GM12878 (cell line): ENCODE data around the gene LRRC73. TPM values are rescaled to one million over a fixed set of nuclear protein-coding genes. Genes with fewer than 3 reads are reported as not detected.

Experiments
- ATAC-seq: fragments of 200-7000 bp; cut with Tn5 transposase; 3 replicates; pipeline ENCODE4 v1.9.1; 2020; ENCODE audit warnings: mild to moderate bottlenecking, moderate library complexity
- BruUV-seq: library from RNA; stranded (reverse); fragments of 400-500 nt; replicated peaks from 2 replicates; lab custom pipeline; 2021; lab: Mats Ljungman, UMichigan
- CTCF ChIA-PET: fragments of 300-600 bp; sonication (Branson Sonifier 250); formaldehyde crosslinking; extraction: SDS; loops from one replicate; lab custom pipeline; 2021; ENCODE audit warnings: inconsistent platforms; lab: Yijun Ruan, JAX
- POLR2A ChIA-PET: fragments of 350-600 bp; formaldehyde crosslinking; extraction: SDS; loops from one replicate; lab custom pipeline; 2021; ENCODE audit warnings: inconsistent platforms; lab: Charles Lee
- RAD21 ChIA-PET: fragments of 300-600 bp; sonication (Branson Sonifier 250); formaldehyde crosslinking; loops from one replicate; lab custom pipeline; 2023; ENCODE audit warnings: antibody characterized with exemption; ENCODE audit not compliant: unreplicated experiment; lab: Charles Lee
- SMC1A ChIA-PET: fragments of 300-600 bp; sonication (Branson Sonifier 250); formaldehyde crosslinking; loops from one replicate; lab custom pipeline; 2023; ENCODE audit not compliant: unreplicated experiment, uncharacterized antibody; lab: Charles Lee
- DNase-seq: peaks from one replicate; pipeline ENCODE4 v3.0.0-alpha.2; 2011; ENCODE audit warnings: low read depth, low spot score
- FAIRE-seq: peaks from 3 replicates; lab custom pipeline; 2011; peaks lifted over from hg19 to GRCh38; lab: Jason Lieb, UNC
- H2AFZ ChIP-seq: 2 replicates; pipeline ENCODE4 v1.6.0; 2011; ENCODE audit warnings: low read depth, low read length, control low read depth; ENCODE audit not compliant: control insufficient read depth
- H3K27ac ChIP-seq: 2 replicates; pipeline ENCODE4 v1.5.1; 2011; ENCODE audit warnings: control low read depth; ENCODE audit not compliant: control insufficient read depth, insufficient read depth
- H3K27me3 ChIP-seq, 2 experiments: replicated peaks in 1 of 2; 2 replicates each; pipeline versions ENCODE4 v1.6.0 to v1.6.1; 2011; ENCODE audit warnings: low read length in 1 of 2; ENCODE audit not compliant: control insufficient read depth in 2 of 2, insufficient read depth in 2 of 2
- H3K36me3 ChIP-seq, 2 experiments: 2 replicates each; pipeline ENCODE4 v1.5.1; 2011; ENCODE audit warnings: low read length in 1 of 2; ENCODE audit not compliant: control insufficient read depth in 2 of 2, insufficient read depth in 2 of 2
- H3K4me1 ChIP-seq: 2 replicates; pipeline ENCODE4 v1.6.1; 2011; ENCODE audit warnings: mild to moderate bottlenecking, low read length, moderate library complexity, mixed read lengths; ENCODE audit not compliant: control insufficient read depth, insufficient read depth
- H3K4me2 ChIP-seq: 2 replicates; pipeline ENCODE4 v1.6.0; 2011; ENCODE audit warnings: control low read depth; ENCODE audit not compliant: control insufficient read depth, insufficient read depth
- H3K4me3 ChIP-seq: fragments of 200-600 bp; sonication (generic); 2 replicates; pipeline ENCODE4 v1.5.1; 2016
- H3K79me2 ChIP-seq: 2 replicates; pipeline ENCODE4 v1.6.0; 2011; ENCODE audit warnings: low read length; ENCODE audit not compliant: control insufficient read depth, insufficient read depth
- H3K9ac ChIP-seq: 2 replicates; pipeline ENCODE4 v1.8.0; 2011; ENCODE audit warnings: low read length, control low read depth, mixed read lengths; ENCODE audit not compliant: control insufficient read depth, insufficient read depth
- H3K9me3 ChIP-seq: replicated peaks from 3 replicates; pipeline ENCODE4 v1.5.1; 2011; ENCODE audit warnings: mild to moderate bottlenecking, low read length; ENCODE audit not compliant: control insufficient read depth, insufficient read depth
- H4K20me1 ChIP-seq: 2 replicates; pipeline ENCODE4 v1.6.0; 2011; ENCODE audit not compliant: control insufficient read depth, insufficient read depth
- BHLHE40 ChIP-seq, 2 experiments: fragments of 450-650 bp in 1 of 2; IDR thresholded peaks; 2 replicates each; pipeline ENCODE4 v1.6.1; 2011 to 2017; ENCODE audit warnings: low read depth in 2 of 2, borderline replicate concordance in 1 of 2, improper control_type of control experiment in 1 of 2, low read length in 1 of 2, mild to moderate bottlenecking in 1 of 2
- JUNB ChIP-seq: IDR thresholded peaks from 2 replicates; pipeline ENCODE4 v1.6.1; 2016; ENCODE audit warnings: antibody characterized with exemption, mild to moderate bottlenecking
- PML ChIP-seq: IDR thresholded peaks from 2 replicates; pipeline ENCODE4 v1.6.1; 2012; ENCODE audit warnings: low read length, inconsistent platforms
- RELA ChIP-seq: fragments of 450-650 bp; IDR thresholded peaks from 2 replicates; pipeline ENCODE4 v1.8.0; 2014; ENCODE audit warnings: borderline replicate concordance; ENCODE audit not compliant: partially characterized antibody
- RUNX3 ChIP-seq: IDR thresholded peaks from 2 replicates; pipeline ENCODE4 v1.6.1; 2012; ENCODE audit warnings: low read length, inconsistent platforms
- SIX5 ChIP-seq: IDR thresholded peaks from 2 replicates; pipeline ENCODE4 v1.6.1; 2011; ENCODE audit warnings: mild to moderate bottlenecking, low read depth, low read length, moderate library complexity; ENCODE audit not compliant: severe bottlenecking
- TBL1XR1 ChIP-seq: IDR thresholded peaks from 2 replicates; pipeline ENCODE4 v1.6.1; 2012; ENCODE audit warnings: low read depth, low read length, improper control_type of control experiment
- WRNIP1 ChIP-seq: IDR thresholded peaks from 2 replicates; pipeline ENCODE4 v1.6.1; 2011; ENCODE audit warnings: low read depth, low read length, improper control_type of control experiment, borderline replicate concordance
- WGBS: methylation state at CpG from one replicate; pipeline ENCODE4 v1.1.6; 2016; ENCODE audit warnings: low lambda C conversion rate; ENCODE audit not compliant: insufficient replicate concordance, insufficient coverage; ENCODE audit errors: missing lambda C conversion rate; 5-methylcytosine and 5-hydroxymethylcytosine counted together
- in situ Hi-C: fragments of 300-500 bp; cut with MboI; formaldehyde crosslinking; loops from 9 replicates; pipeline ENCODE4 v1.14.3; 2018; ENCODE audit warnings: mixed read lengths
- intact Hi-C: fragments of 100-400 bp; cut with micrococcal nuclease; formaldehyde crosslinking; loops from one replicate; pipeline ENCODE4 v1.14.2; 2022; ENCODE audit not compliant: unreplicated experiment
- polyA plus RNA-seq, 11 experiments: library from polyadenylated mRNA; depleted of rRNA in 4 of 11; unstranded in 6 of 11; stranded (reverse) in 5 of 11; fragments of >200 nt; fragmentation: Nextera tagmentation in 4 of 11; fragmentation: Illumina TruSeq in 1 of 11; extraction: Ambion mirVana in 4 of 11; extraction: Trizol in 1 of 11; gene quantifications; 1 replicate in 1 of 11; 2 replicates in 10 of 11; pipeline versions ENCODE4 v1.2.1 to v1.2.3, GENCODE V29; 2011 to 2016; ENCODE audit warnings: inconsistent platforms in 2 of 11, missing spikeins in 2 of 11, low read depth in 1 of 11
- total RNA-seq, 4 experiments: library from RNA; depleted of rRNA in 3 of 4; stranded (reverse); fragments of >200 nt in 3 of 4; fragmentation: Illumina TruSeq in 1 of 4; extraction: Trizol in 1 of 4; gene quantifications; 2 replicates each; pipeline versions ENCODE4 v1.2.1 to v1.2.3, GENCODE V29; 2013 to 2021
- TF ChIP-seq, protein P1 (sequence below): IDR thresholded peaks from 2 replicates; pipeline ENCODE4 v1.6.1; 2011; ENCODE audit warnings: mild to moderate bottlenecking, low read depth, low read length, moderate library complexity; ENCODE audit not compliant: insufficient replicate concordance

The LRRC73 gene
- total and polyA plus RNA-seq, 10 of the 15 experiments (the other 5 are each of a cell fraction or from before 2014, with no cell fraction given): 0.13 TPM; not detected in 9

DNA sequence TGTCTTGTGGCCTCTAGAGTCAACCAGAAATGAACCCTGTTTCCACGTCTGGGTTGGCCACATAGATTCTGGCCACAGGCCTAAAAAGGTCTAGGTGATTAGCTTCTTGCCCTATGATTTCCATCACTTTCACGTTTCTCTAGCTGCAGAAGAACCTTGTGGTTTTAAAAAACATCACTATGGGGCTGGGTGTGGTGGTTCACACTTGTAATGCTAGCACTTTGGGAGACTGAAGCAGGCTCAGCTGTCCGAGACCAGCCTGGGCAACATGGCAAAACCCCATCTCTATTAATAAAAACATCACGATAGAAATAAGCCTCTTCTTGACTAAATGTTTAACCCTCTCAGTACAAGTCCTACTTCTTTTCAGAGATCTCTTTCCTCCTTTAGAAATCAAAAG lies 34.3 kb upstream of the LRRC73 start:
- H2AFZ ChIP-seq: no peak overlapping the region
- no TSS peak for BruUV-seq
- ATAC-seq: peak; percentile 26; the same call in 2 of the 3 replicates
- WGBS: 55% methylated on average over 4 of the region's 4 CpGs
- SMC1A ChIA-PET: interaction anchor here (1.2 kb wide), 1 partner anchor 26 kb away, joined by 3 read pairs; no protein-coding TSS in a partner anchor
- H3K27ac ChIP-seq: no peak overlapping the region
- TF ChIP-seq WRNIP1: no peak
- peak in 1 of 2 experiments; percentile 26; a peak in 1 of 4 replicates for TF ChIP-seq BHLHE40 (IDR thresholded peaks at IDR 0.05; ENCODE audit: borderline replicate concordance in 1 of 2, low read depth in 2 of 2, low read length in 1 of 2)
- TF ChIP-seq TBL1XR1: no peak
- TF ChIP-seq, protein P1, sequence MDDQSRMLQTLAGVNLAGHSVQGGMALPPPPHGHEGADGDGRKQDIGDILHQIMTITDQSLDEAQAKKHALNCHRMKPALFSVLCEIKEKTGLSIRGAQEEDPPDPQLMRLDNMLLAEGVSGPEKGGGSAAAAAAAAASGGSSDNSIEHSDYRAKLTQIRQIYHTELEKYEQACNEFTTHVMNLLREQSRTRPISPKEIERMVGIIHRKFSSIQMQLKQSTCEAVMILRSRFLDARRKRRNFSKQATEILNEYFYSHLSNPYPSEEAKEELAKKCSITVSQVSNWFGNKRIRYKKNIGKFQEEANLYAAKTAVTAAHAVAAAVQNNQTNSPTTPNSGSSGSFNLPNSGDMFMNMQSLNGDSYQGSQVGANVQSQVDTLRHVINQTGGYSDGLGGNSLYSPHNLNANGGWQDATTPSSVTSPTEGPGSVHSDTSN: no peak
- TF ChIP-seq PML: no peak
- no peak for TF ChIP-seq SIX5
- TF ChIP-seq RELA: no peak
- TF ChIP-seq RUNX3: peak; percentile 37
- TF ChIP-seq JUNB: no peak
- TF ChIP-seq, all 136 proteins: peak for 2
- in situ Hi-C loops (no loop called here), intact Hi-C loops (no loop called here)
- RAD21 ChIA-PET: no interaction called here
- peaks cover 8% of the 10 kb centered on the region for H3K4me1 ChIP-seq
- H3K9me3 ChIP-seq: no peaks in the 10 kb centered on the region
- peaks cover 4% of the 10 kb centered on the region; the same call in 1 of the 2 replicates for H4K20me1 ChIP-seq
- POLR2A ChIA-PET: no interaction called here
- no peaks in the 10 kb centered on the region for H3K27me3 ChIP-seq
- H3K36me3 ChIP-seq: peaks cover 7 to 33% of the 10 kb centered on the region in 2 experiments
- no peak overlapping the region for H3K9ac ChIP-seq
- CTCF ChIA-PET: interaction anchor here (0.8 to 1.4 kb wide), 2 partner anchors 38 to 43 kb away, joined by 3 to 5 read pairs; no protein-coding TSS in a partner anchor
- H3K79me2 ChIP-seq: no peaks in the 10 kb centered on the region
- DNase-seq (no peak), FAIRE-seq (no peak)
- no peak overlapping the region for H3K4me3 ChIP-seq
- no peak overlapping the region for H3K4me2 ChIP-seq
